T1000 (cell line): ENCODE data around the gene TSPAN15.
"Not testable (repeated sequence)": the region's sequence is repeated elsewhere in the genome, so short reads cannot be mapped to it uniquely, and the experiment has no call there.

Experiments
- DNase-seq: peaks from one replicate; lab custom pipeline; 2025; ENCODE audit warnings: mixed read lengths; lab: John Stamatoyannopoulos, UW

TSPAN15 gene

DNA sequence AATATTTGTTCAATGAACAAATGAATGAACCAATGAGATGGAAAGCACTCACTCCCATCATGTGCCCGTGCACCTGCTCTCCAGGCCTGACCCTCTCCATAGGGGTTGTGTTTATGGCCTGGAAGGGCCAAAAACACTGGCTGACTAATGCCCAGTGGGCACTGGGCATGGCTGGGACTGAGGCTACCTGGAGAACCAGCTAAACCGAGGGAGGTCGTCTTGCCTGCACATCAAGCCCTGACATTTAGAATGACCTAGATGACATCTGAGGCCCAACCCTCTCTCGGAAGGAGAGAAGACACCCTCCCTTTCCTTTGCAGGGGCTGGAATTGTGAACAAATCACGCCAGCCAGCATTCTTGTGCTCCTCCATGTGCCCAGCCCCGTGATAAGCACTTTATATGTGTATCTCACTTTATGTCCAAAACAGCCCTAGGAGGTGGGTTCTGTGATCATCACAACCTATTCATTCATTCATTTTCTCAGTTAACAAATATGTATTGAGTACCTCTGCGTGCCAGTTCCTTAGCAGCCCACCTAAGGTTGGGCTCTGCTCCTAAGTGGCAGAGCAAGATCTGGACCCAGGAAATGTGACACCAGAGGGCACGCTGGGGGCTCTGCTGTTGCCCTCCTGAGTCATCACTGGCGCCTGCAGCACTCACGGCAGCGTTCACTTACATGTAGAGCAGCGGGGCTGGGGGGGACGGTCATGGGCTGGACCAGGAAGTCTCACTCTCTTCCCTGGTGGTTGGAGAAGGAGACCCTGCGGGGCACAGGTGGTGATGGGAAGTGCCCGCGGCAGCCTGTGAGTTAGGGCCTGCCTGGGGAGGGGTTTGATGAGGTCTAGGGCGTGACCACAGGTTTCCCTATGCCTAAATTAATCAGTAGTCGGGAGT lies 52.0 kb downstream of the TSPAN15 start:
- no peak for DNase-seq

DNA sequence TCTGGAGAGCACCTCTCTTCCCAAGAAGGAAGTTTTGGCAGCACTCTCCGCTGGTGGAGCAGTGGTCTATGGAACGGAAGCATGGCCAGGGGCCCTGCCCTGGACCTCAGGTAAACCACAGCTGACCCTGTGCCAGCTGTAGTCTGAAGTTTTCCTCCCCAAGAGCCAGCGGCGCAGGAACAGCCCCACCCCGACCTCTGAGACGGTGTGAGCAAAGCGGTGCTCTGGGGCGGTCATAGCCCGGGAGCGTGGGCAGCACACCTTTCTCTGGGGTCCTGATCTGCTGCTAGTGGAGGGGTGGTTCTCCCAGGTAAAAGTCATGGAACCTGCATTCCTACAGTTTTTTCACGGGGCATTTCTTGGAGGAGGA lies 52.6 kb downstream of the TSPAN15 start:
- DNase-seq: no peak

DNA sequence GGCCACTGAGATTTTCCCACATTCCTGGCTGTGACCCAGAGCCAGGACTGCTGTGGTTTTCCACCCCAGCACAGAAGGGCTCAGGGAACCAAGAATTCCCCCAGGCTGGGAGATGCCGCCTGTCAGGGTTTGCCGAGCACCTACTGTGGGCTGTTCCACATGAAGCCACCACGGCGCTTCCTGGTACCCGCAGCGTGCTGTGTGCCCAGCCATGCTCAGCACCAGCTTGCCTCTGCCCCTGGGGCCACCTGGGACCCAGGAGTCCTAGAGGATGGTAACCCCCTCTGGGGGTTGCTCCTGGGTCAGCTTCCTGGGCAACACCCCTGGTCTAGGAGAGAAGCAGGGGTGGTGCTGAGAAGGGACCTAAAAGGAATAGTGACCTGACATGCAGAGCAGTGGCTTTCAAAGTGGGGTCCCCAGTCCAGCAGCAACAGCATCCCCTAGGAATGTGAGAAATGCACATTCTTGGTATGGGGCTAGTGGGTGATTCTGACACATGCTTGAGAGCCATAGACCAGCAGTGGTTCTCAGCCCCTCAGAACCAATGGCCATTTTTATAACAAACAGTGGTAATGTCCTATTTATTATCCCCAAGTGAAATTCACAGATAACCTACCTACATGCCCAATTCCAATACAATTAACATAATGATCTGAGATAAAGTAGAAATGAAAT lies 53.4 kb downstream of the TSPAN15 start:
- no peak for DNase-seq

DNA sequence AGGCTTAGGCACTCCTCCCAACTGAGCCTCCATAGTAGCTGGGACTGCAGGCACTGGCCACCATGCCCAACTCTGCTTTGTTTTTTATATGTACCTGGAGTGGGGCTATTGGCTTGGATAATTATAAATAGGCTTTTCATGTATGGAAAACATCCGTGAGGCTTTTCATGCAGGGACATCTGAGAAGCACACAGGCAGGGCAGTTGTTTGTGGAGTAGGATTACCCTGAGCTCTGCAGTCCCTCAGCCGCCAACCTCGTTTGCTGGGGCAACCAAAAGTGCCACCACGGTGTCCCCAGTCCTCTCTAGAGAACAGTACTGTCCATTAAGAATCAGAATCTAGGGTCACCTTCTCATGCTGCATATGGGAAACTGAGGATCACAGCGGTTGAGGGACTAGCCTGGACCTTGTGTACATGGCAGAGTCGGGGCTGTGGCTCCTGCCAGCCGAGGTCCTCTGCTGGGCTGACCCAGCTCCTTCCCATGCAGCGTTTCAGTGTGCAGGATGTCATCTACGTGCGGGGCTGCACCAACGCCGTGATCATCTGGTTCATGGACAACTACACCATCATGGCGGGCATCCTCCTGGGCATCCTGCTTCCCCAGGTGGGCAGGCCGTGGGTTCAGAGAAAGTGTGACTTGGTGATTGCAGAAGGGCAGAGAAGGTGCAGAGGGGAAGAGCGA lies 54.5 kb downstream of the TSPAN15 start:
- no peak for DNase-seq

DNA sequence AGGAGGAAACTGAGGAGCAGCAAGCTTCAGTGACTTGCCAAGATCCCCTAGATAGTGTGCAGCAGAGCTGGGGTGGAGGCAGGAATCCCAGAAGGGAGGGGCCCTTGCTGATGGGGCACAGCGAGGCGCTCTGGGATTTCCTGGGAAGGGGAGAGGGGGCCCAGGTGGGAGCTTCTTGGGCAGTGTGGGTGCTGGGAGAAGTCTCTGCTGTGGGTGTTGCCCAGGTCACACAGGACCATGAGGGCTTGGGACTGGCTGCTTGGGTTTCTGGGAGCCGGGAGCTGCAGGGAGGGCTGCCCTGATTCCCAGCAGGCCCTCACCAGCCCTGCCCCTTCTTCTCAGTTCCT lies 55.2 kb downstream of the TSPAN15 start:
- DNase-seq: no peak

DNA sequence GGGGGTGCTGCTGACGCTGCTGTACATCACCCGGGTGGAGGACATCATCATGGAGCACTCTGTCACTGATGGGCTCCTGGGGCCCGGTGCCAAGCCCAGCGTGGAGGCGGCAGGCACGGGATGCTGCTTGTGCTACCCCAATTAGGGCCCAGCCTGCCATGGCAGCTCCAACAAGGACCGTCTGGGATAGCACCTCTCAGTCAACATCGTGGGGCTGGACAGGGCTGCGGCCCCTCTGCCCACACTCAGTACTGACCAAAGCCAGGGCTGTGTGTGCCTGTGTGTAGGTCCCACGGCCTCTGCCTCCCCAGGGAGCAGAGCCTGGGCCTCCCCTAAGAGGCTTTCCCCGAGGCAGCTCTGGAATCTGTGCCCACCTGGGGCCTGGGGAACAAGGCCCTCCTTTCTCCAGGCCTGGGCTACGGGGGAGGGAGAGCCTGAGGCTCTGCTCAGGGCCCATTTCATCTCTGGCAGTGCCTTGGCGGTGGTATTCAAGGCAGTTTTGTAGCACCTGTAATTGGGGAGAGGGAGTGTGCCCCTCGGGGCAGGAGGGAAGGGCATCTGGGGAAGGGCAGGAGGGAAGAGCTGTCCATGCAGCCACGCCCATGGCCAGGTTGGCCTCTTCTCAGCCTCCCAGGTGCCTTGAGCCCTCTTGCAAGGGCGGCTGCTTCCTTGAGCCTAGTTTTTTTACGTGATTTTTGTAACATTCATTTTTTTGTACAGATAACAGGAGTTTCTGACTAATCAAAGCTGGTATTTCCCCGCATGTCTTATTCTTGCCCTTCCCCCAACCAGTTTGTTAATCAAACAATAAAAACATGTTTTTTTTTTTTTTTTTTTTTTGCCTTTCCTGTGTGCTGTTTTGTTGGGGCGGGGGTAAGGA lies 55.8 kb downstream of the TSPAN15 start:
- no peak for DNase-seq

DNA sequence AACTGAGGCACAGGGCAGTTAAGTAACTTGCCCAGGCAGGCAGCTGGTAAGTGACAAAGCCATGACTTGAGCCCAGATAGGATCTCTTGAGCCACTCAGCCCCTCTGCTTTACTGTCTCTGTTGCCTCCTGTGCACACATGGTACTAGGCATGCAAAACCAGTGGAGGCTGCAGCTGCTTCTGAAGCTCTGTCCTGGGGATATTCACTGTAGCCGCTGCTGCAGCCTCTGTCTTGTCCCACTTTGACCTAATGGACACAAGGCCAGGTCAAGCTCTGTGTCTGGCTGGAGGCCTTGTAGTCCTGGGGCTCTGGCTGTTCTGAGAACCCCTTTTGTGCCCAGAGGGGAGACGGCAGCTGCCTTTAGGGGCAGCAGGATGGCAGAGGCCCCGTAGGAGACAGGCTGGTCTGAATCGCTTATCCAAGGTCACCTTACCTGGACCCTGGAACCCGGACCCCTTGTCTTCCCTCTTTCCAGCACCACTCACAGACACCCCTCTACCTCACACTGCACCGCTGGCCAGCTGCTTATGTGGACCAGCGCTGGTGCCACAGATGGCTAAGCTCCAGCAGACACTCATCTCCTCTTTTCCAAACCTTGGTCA lies 57.6 kb downstream of the TSPAN15 start:
- no peak for DNase-seq

DNA sequence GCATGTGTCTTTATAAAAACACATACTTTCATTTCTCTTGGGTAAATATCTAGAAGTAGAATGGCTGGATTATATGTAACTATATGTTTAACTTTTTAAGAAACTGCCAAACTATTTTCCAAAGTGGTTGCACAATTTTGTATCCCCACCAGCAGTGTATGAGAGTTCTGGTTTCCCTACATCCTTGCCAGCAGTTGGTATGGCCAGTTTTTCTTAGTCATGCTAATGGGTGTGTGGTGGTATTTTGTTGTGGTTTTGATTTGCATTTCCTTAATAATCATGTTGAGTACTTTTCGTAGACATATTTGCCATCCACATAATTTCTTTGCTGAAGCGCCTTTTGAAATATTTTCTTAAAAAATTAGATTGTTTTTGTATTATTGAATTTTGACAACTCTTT lies 61.6 kb downstream of the TSPAN15 start:
- no peak for DNase-seq

DNA sequence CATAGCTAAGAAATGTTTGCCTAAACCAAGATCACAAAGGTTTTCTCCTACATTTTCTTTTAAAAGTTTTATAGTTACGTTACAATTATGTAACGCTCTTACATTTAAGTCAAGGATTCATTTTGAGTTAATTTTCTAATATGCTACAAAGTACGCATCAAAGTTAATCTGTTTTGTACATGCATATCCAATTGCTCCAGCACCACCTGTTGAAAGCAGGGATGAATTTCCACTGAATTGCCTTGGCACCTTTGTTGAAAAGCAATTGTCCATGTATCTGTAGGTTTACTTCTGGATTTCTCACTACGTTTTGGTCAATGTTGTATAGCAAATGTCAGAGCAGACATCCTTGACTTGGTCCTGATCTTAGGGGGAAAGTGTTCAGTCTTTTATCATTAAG lies 62.4 kb downstream of the TSPAN15 start:
- DNase-seq: no peak

DNA sequence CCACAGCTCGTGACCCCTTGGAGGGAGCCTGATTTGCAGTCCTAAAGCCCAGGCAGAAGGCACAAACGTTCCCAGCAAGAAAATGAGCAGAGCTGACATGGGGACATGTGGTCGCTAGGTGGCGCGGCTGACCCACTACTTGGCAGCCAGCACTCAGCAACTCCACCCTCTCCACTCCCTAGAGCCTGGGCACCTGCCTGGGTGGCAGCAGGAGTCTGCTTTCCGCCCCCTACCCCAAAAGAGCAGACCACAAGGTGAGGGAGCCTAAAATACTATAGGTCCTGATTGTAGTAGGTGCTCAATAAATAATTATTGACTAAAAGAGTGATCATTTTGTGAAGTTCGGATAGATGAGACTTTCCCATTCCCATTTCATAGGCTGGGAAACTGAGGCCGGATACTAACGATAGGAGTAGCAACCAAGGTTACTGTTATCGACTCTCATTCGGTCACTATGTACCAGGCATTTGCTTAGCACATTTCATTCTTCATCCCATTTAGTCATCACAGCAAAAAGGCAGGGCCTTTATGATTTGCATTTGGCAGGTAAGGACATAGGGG lies 64.5 kb downstream of the TSPAN15 start:
- peak; percentile 29 for DNase-seq

DNA sequence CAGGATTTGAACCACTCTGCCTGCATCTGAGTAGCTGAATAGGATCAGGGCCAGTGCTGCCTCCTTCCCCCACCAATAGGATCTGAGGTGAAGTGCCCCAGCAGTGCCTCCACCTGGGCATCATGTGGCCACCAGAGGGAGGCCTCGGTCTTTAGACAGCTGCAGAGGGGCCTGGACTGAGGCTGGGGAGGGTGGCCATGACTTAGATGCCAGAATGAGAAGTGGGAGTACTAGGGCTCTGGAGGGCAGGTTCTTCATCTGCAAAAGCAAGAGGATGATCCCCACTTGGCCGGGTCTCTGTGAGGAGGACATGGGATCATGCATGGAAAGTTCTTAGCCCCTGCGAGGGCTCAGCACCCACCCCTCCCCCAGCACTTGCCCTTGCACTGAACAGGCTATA lies 65.1 kb downstream of the TSPAN15 start:
- DNase-seq: no peak

DNA sequence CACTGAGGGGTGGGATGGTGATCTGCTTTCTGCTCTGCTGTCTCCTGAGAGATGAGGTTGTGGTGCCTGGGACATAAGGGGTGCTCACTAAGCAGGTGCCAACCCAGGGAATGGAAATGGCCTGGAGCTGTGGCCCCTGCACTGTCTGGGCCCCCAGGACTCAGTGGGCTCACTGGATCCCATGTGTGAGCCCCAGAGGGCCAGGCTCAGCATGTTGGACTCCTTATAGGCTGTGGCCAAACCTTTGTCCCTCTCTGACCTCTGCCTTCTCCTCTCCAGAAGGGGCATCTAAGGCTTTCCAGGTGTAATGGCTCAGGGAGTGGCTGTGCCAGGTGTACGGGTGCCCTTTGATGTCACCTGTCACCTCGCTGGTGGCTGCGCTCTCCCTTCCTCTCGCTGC lies 65.5 kb downstream of the TSPAN15 start:
- DNase-seq: no peak

DNA sequence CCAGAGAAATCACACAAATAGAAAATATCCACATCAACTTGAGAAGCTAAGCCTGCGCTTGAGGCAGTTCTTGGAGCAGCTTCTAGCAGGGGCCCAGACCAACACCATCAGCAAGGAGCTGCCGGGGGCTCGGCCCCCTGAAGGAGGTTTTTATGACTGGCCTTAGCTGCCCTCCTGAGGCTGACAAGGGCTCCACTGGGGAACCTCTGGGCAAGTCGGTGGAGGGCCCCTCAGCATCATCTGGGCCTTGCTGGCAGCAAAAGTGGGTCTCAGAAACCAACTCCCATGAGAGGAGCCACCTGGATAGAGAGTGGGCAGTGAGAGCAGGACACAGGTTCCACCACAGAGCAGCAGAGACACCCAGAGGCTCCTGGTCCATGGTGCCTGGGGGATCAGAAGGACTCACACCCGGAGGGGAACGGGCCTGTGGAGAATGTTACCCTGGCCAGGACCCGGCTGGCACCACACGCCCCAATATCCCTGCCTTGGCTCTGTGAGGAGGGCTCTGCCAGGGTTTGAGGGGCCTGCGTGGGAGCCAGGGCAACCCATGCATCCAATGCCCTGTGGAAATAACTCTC lies 66.1 kb downstream of the TSPAN15 start:
- DNase-seq: no peak

DNA sequence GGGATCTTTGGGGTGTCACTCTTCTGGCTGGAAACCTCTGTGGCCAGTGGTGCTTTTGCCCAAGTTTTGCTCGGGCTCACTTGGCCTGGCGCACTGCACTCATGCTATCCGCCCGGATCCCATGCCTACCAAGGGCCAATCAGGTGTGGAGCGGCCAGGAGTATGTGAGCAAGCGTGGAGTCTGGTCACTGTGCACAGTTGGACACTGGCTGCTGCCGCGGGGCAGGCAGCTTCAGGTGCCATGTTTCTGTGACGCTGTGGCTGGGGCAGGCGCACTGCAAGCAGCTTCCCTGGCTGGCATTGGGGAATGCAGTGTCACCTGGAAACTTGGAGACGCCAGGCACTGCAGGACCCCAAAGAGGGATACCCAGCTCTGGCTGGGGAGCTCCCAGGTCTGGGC lies 76.7 kb downstream of the TSPAN15 start:
- DNase-seq: no peak

DNA sequence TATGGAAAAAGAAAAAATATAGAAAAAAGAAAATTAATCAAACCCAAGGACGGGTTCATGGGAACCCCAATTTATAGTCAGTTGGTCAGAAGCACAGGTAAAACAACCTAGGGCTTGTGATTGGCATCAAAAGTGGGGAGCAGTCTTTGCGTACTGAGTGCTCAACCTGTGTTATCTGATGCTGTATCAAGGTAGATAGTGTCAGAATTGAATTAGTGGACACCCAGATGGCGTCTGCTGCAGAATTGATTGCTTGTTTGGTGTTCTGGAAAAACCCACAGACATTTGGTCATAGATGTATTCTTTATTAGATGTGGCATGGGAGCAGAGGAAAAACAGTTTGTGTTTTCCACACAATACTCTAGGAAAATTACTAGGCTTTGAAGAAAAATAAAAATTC lies 82.4 kb downstream of the TSPAN15 start:
- no peak for DNase-seq

DNA sequence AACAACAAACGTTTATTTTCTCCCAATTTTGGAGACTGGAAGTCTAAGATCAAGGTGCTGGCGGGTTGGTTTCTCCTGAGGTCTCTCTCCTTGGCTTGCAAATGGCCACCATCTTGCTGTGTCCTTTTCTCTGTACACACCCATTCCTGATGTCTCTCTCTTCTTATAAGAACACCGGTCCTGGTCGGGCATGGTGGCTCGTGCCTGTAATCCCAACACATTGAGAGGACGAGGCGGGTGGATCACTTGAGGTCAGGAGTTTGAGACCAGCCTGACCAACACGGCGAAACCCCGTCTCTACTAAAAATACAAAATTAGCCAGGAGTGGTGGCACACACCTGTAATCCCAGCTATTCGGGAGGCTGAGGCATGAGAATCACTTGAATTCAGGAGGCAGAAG lies 85.3 kb downstream of the TSPAN15 start:
- not testable (repeated sequence) for DNase-seq

DNA sequence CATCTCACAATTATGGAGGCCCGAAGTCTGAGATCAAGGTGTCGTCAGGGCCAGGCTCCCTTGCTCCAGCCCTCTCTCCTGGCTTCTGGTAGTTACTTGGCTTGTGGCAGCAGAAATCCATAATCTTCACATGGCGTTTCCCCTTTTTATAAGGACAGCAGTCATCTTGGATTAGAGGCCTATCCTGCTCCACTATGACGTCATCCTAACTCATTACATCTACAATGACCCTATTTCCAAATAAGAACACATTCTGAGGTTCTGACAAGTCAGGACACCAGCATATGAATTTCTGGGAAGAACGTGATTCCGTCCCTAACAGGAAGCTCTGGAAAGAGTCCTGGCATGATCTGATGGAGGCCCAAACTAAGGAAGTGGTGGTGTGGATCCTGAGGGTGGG lies 86.2 kb downstream of the TSPAN15 start:
- DNase-seq: no peak

DNA sequence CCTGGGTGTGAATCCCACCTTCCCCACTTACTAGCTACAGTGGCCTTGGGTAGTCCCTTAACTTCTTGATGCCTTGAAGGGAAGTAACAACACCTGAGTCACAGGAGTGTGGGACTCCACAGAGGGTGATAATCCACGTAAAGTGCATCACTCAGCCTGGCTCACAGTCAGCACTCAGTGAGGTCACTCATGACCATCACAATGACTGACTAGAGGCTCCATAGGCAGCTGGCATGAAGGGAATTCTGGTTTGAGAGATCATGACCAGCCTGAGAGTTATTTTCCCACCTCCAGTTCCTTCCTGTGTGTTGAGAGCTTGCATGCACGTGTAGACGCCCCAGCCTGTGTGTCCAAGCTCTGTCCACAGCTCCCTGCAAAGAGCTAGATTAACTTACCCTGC lies 87.2 kb downstream of the TSPAN15 start:
- DNase-seq: no peak

DNA sequence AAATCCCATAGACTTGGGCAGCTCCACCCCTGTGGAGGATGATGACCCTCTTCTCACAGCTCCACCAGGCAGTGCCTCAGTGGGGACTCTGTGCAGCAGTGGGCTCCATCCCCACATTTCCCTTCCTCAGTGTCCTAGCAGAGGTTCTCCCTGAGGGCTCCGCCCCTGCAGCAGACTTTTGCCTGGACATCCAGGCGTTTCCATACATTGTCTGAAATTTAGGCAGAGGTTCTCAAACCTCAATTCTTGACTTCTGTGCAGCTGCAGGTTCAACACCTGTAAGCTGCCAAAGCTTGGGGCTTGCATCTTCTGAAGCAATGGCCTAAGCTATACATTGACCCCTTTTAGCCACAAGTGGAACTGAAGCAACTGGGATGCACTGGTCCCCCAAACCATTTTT lies 90.2 kb downstream of the TSPAN15 start:
- no peak for DNase-seq

DNA sequence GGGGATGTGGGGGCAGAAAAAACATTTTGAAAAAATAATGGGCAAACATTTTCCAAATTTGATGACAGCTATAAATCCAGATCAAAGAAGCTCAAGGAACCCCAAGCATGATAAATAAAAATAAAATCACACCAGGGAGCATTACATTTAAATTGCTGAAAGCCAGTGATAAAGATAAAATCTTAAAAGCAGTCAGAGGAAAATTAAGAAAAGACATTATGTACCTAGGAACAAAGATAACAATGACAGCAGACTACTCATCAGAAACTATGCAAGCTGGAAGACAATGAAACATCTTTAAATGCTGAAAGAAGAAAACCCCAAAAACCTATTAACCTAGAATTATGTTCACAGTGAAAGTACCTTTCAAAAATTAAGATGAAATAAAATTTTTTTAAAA lies 98.7 kb downstream of the TSPAN15 start:
- no peak for DNase-seq

DNA sequence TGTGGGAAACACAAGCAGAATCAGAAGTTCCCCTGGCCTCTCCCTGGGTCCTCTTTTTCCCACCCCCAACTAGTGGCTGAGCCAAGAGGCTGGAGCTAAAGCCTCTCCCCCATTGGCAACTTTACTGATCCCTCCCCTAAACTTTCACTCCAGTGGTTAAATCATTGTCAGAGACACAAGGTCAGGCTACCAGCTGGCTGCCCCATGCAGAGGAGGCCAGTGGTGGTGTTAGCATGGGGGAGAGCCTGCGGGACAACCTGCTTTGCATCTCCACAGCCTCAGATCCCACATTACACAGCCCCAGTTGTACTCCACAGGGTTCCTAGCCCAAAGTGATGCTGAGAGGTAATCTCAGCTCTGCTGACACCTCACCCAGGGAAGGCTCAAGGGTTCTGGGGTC lies 101.0 kb downstream of the TSPAN15 start:
- no peak for DNase-seq
